Chondrocyte (in vitro differentiated cells): ENCODE measurements around the gene SNX8. TPM values are rescaled to one million over a fixed set of nuclear protein-coding genes. Genes with fewer than 3 reads are reported as not detected.
A peak's percentile ranks its signal among the peaks of the same experiment; 100 is the strongest.

Experiments used
- DNase-seq: peaks from one replicate; pipeline ENCODE4 v3.0.0; 2021; ENCODE audit warnings: mixed read lengths, low spot score
- H3K27ac Mint-ChIP-seq: one replicate; pipeline ENCODE4 v1.8.0; 2021; ENCODE audit warnings: mild to moderate bottlenecking, moderate library complexity, mixed read lengths; ENCODE audit not compliant: unreplicated experiment
- H3K27me3 Mint-ChIP-seq: 2 replicates; pipeline ENCODE4 v1.8.0; 2021; ENCODE audit warnings: low read depth, mixed read lengths
- H3K36me3 Mint-ChIP-seq: 2 replicates; pipeline ENCODE4 v1.8.0; 2021; ENCODE audit warnings: low read depth, mixed read lengths
- H3K4me1 Mint-ChIP-seq: 2 replicates; pipeline ENCODE4 v1.8.0; 2021; ENCODE audit warnings: low read depth, mild to moderate bottlenecking, mixed read lengths
- H3K4me3 Mint-ChIP-seq: one replicate; pipeline ENCODE4 v1.8.0; 2021; ENCODE audit warnings: mild to moderate bottlenecking, moderate library complexity, mixed read lengths; ENCODE audit not compliant: unreplicated experiment
- H3K9me3 Mint-ChIP-seq: 2 replicates; pipeline ENCODE4 v1.8.0; 2021; ENCODE audit warnings: low read depth, mixed read lengths
- CTCF ChIP-seq: fragments of 200-600 bp; sonication (generic); IDR thresholded peaks from 2 replicates; pipeline ENCODE4 v1.5.0; 2021; ENCODE audit warnings: antibody characterized with exemption, mild to moderate bottlenecking, moderate library complexity
- total RNA-seq: library from RNA; stranded (reverse); gene quantifications from 3 replicates; pipeline ENCODE4 v1.2.1, GENCODE V29; 2021

SNX8 gene
- total RNA-seq, 1 donor from 2014 or later, result 45.4 TPM

GRCh38 chr7:2211926-2212325 lies 102.3 kb downstream of the SNX8 start:
- Mint-ChIP-seq H3K9me3 (no peaks in the 10 kb centered on the region), H3K4me1 (no peaks in the 10 kb centered on the region), H3K4me3 (no peak overlapping the region), H3K36me3 (peaks cover 50% of the 10 kb centered on the region), H3K27me3 (no peaks in the 10 kb centered on the region), H3K27ac (no peak overlapping the region)
- TF ChIP-seq CTCF, result no peak
- peak; percentile 89 for DNase-seq

GRCh38 chr7:2211259-2211880 lies 102.9 kb downstream of the SNX8 start:
- no peaks in the 10 kb centered on the region for H3K9me3 Mint-ChIP-seq
- H3K4me1 Mint-ChIP-seq, result no peaks in the 10 kb centered on the region
- no peak overlapping the region for H3K27ac Mint-ChIP-seq
- DNase-seq, result peak; percentile 76
- no peak for TF ChIP-seq CTCF
- peaks cover 47% of the 10 kb centered on the region for H3K36me3 Mint-ChIP-seq
- no peak overlapping the region for H3K4me3 Mint-ChIP-seq
- H3K27me3 Mint-ChIP-seq, result no peaks in the 10 kb centered on the region

GRCh38 chr7:2210551-2211258 lies 103.5 kb downstream of the SNX8 start:
- Mint-ChIP-seq H3K4me3 (no peak overlapping the region), H3K9me3 (no peaks in the 10 kb centered on the region), H3K27ac (no peak overlapping the region), H3K36me3 (peaks cover 40% of the 10 kb centered on the region), H3K27me3 (no peaks in the 10 kb centered on the region), H3K4me1 (peaks cover under 1% of the 10 kb centered on the region)
- peak; percentile 85 for DNase-seq
- TF ChIP-seq CTCF, result no peak

GRCh38 chr7:2209961-2210323 lies 104.3 kb downstream of the SNX8 start:
- H3K27me3 Mint-ChIP-seq, result no peaks in the 10 kb centered on the region
- no peak overlapping the region for H3K4me3 Mint-ChIP-seq
- peaks cover 8% of the 10 kb centered on the region for H3K4me1 Mint-ChIP-seq
- no peaks in the 10 kb centered on the region for H3K9me3 Mint-ChIP-seq
- peak; percentile 47 for DNase-seq
- TF ChIP-seq CTCF, result no peak
- no peak overlapping the region for H3K27ac Mint-ChIP-seq
- peaks cover 34% of the 10 kb centered on the region for H3K36me3 Mint-ChIP-seq

- H3K9me3 Mint-ChIP-seq, result no peaks in the 10 kb centered on the region
- H3K4me3 Mint-ChIP-seq, result no peak overlapping the region
- H3K4me1 Mint-ChIP-seq, result peaks cover 13% of the 10 kb centered on the region
- TF ChIP-seq CTCF, result peak; percentile 91
- H3K27ac Mint-ChIP-seq, result no peak overlapping the region
- no peaks in the 10 kb centered on the region for H3K27me3 Mint-ChIP-seq
- peak; percentile 90 for DNase-seq
- peaks cover 34% of the 10 kb centered on the region for H3K36me3 Mint-ChIP-seq
Observed at GRCh38 chr7:2209146-2209960, 104.9 kb downstream of the SNX8 start.
